Immature natural killer cell (primary cell): ENCODE measurements around the gene ODAPH. TPM values are rescaled to one million over a fixed set of nuclear protein-coding genes. Genes with fewer than 3 reads are reported as not detected.
A peak's percentile ranks its signal among the peaks of the same experiment; 100 is the strongest.
"Not testable (repeated sequence)": the region's sequence is repeated elsewhere in the genome, so short reads cannot be mapped to it uniquely, and the experiment has no call there.

Experiments used
- DNase-seq, 3 donors: peaks; one replicate each; pipeline ENCODE4 v3.0.0; 2022; ENCODE audit warnings: mixed read lengths in 1 of 3
- H3K27ac Mint-ChIP-seq, 6 donors: one replicate each; pipeline ENCODE4 v1.8.0; 2020; ENCODE audit warnings: mixed read lengths in 6 of 6, mild to moderate bottlenecking in 5 of 6, inconsistent platforms in 4 of 6, moderate library complexity in 3 of 6
- H3K27me3 Mint-ChIP-seq, 3 donors: one replicate each; pipeline ENCODE4 v1.8.0; 2020 to 2021; ENCODE audit warnings: low read depth in 3 of 3, mild to moderate bottlenecking in 3 of 3, mixed read lengths in 3 of 3, moderate library complexity in 3 of 3, inconsistent platforms in 1 of 3
- H3K36me3 Mint-ChIP-seq, 3 donors: one replicate each; pipeline ENCODE4 v1.8.0; 2020; ENCODE audit warnings: mixed read lengths in 3 of 3, inconsistent platforms in 2 of 3, mild to moderate bottlenecking in 2 of 3
- H3K4me1 Mint-ChIP-seq, 2 donors: one replicate each; pipeline ENCODE4 v1.8.0; 2020; ENCODE audit warnings: inconsistent platforms in 2 of 2, mild to moderate bottlenecking in 2 of 2, mixed read lengths in 2 of 2, moderate library complexity in 1 of 2
- H3K4me3 Mint-ChIP-seq, 5 donors: one replicate each; pipeline ENCODE4 v1.8.0; 2020; ENCODE audit warnings: mild to moderate bottlenecking in 5 of 5, mixed read lengths in 5 of 5, inconsistent platforms in 3 of 5, moderate library complexity in 3 of 5
- H3K9me3 Mint-ChIP-seq, 6 donors: one replicate each; pipeline ENCODE4 v1.8.0; 2020; ENCODE audit warnings: mild to moderate bottlenecking in 6 of 6, mixed read lengths in 6 of 6, inconsistent platforms in 4 of 6, moderate library complexity in 3 of 6
- polyA plus RNA-seq, 3 donors: library from polyadenylated mRNA; unstranded; fragments of 300-500 nt; fragmentation: Illumina TruSeq; gene quantifications; one replicate each; pipeline ENCODE4 v1.2.3, GENCODE V29; 2021

Gene ODAPH
- polyA plus RNA-seq, result not detected

GRCh38 chr4:75555294-75556164 is at the start of gene ODAPH:
Gene ODAPH, plus strand, starts transcription at chr4:75556066. Its CDS starts 17 bp downstream, at chr4:75556083.
- Mint-ChIP-seq H3K36me3 (no peaks in the 10 kb centered on the region), H3K27ac (no peak within 1 kb of the TSS), H3K4me1 (no peaks in the 10 kb centered on the region), H3K9me3 (peaks cover 0 to 2% (median 0%) of the 10 kb centered on the region in 6 donors), H3K4me3 (no peak within 1 kb of the TSS), H3K27me3 (peaks cover 3 to 7% (median 5%) of the 10 kb centered on the region in 3 donors)
- no peak for DNase-seq

- H3K27me3 Mint-ChIP-seq, DNase-seq, H3K9me3 Mint-ChIP-seq: not testable (repeated sequence)
- Mint-ChIP-seq H3K4me1 (peaks cover 29 to 42% of the 10 kb centered on the region in 2 donors), H3K4me3 (peak overlapping the region in 4 of 5 donors; percentile 18 to 69 (median 57)), H3K27ac (peak overlapping the region in 5 of 6 donors; percentile 70 to 86 (median 75)), H3K36me3 (peaks cover 5 to 14% (median 14%) of the 10 kb centered on the region in 3 donors)
These were observed 46.3 kb upstream of the ODAPH start for GRCh38 chr4:75509592-75509991.

GRCh38 chr4:75511841-75512240 is 44.0 kb upstream of the ODAPH start:
- no peaks in the 10 kb centered on the region for H3K9me3 Mint-ChIP-seq
- H3K4me3 Mint-ChIP-seq, result no peak overlapping the region
- H3K36me3 Mint-ChIP-seq, result peaks cover 0 to 6% (median 5%) of the 10 kb centered on the region in 3 donors
- H3K27ac Mint-ChIP-seq, result no peak overlapping the region
- no peak for DNase-seq
- H3K27me3 Mint-ChIP-seq, result peaks cover 5 to 9% (median 7%) of the 10 kb centered on the region in 3 donors
- peaks cover 11 to 47% of the 10 kb centered on the region in 2 donors for H3K4me1 Mint-ChIP-seq

- Mint-ChIP-seq H3K4me3 (no peak overlapping the region), H3K36me3 (peaks cover 4 to 6% (median 5%) of the 10 kb centered on the region in 3 donors), H3K27me3 (peaks cover 5 to 9% (median 7%) of the 10 kb centered on the region in 3 donors), H3K27ac (no peak overlapping the region), H3K9me3 (no peaks in the 10 kb centered on the region), H3K4me1 (peaks cover 4 to 39% of the 10 kb centered on the region in 2 donors)
- DNase-seq, result peak; percentile 52 to 59 (median 55)
These were observed 43.3 kb upstream of the ODAPH start for GRCh38 chr4:75512386-75513211.

- peaks cover 11 to 13% (median 12%) of the 10 kb centered on the region in 3 donors for H3K36me3 Mint-ChIP-seq
- peaks cover 5 to 9% (median 7%) of the 10 kb centered on the region in 3 donors for H3K27me3 Mint-ChIP-seq
- no peak overlapping the region for H3K4me3 Mint-ChIP-seq
- peaks cover 6 to 36% of the 10 kb centered on the region in 2 donors for H3K4me1 Mint-ChIP-seq
- DNase-seq, result no peak
- no peak overlapping the region for H3K27ac Mint-ChIP-seq
- H3K9me3 Mint-ChIP-seq, result no peaks in the 10 kb centered on the region
These were observed 42.2 kb upstream of the ODAPH start for GRCh38 chr4:75513526-75514130.

GRCh38 chr4:75514131-75514948 is 41.5 kb upstream of the ODAPH start, which contains the start of the genes RCHY1 and THAP6:
Gene RCHY1, minus strand, starts transcription at chr4:75514403. Its CDS starts 117 bp downstream, at chr4:75514286.
Gene THAP6, plus strand, starts transcription at chr4:75514473. Its CDS starts 980 bp downstream, at chr4:75515453.
- no peaks in the 10 kb centered on the region for H3K9me3 Mint-ChIP-seq
- H3K36me3 Mint-ChIP-seq, result peaks cover 17 to 20% (median 19%) of the 10 kb centered on the region in 3 donors
- DNase-seq, result peak; percentile 92 to 93 (median 92)
- no peak within 1 kb of the TSS for H3K27ac Mint-ChIP-seq
- H3K4me1 Mint-ChIP-seq, result peaks cover 13 to 31% of the 10 kb centered on the region in 2 donors
- H3K27me3 Mint-ChIP-seq, result peaks cover 5 to 9% (median 7%) of the 10 kb centered on the region in 3 donors
- H3K4me3 Mint-ChIP-seq, result no peak within 1 kb of the TSS

- H3K4me3 Mint-ChIP-seq, result no peak overlapping the region
- H3K36me3 Mint-ChIP-seq, result peaks cover 18 to 23% (median 22%) of the 10 kb centered on the region in 3 donors
- peak in 2 of 3 donors; percentile 10 to 28 for DNase-seq
- H3K4me1 Mint-ChIP-seq, result peaks cover 13 to 25% of the 10 kb centered on the region in 2 donors
- peaks cover 5 to 9% (median 7%) of the 10 kb centered on the region in 3 donors for H3K27me3 Mint-ChIP-seq
- no peaks in the 10 kb centered on the region for H3K9me3 Mint-ChIP-seq
- H3K27ac Mint-ChIP-seq, result no peak overlapping the region
These were observed 40.8 kb upstream of the ODAPH start for GRCh38 chr4:75514949-75515612.

GRCh38 chr4:75516144-75516543 is 39.7 kb upstream of the ODAPH start:
- H3K9me3 Mint-ChIP-seq, result no peaks in the 10 kb centered on the region
- peaks cover 5 to 9% (median 7%) of the 10 kb centered on the region in 3 donors for H3K27me3 Mint-ChIP-seq
- H3K4me3 Mint-ChIP-seq, result no peak overlapping the region
- DNase-seq, result no peak
- H3K36me3 Mint-ChIP-seq, result peaks cover 25 to 32% (median 29%) of the 10 kb centered on the region in 3 donors
- H3K4me1 Mint-ChIP-seq, result peaks cover 24% of the 10 kb centered on the region in 2 donors
- H3K27ac Mint-ChIP-seq, result peak overlapping the region in 1 of 6 donors; percentile 11

GRCh38 chr4:75519452-75519851 is 36.4 kb upstream of the ODAPH start:
- not testable (repeated sequence) for H3K27ac Mint-ChIP-seq, H3K4me3 Mint-ChIP-seq, H3K27me3 Mint-ChIP-seq

GRCh38 chr4:75525086-75525485 is 30.8 kb upstream of the ODAPH start:
- Mint-ChIP-seq H3K27ac (no peak overlapping the region), H3K36me3 (peaks cover 41 to 55% (median 41%) of the 10 kb centered on the region in 3 donors), H3K4me3 (no peak overlapping the region), H3K4me1 (peaks cover 6 to 13% of the 10 kb centered on the region in 2 donors), H3K9me3 (no peaks in the 10 kb centered on the region), H3K27me3 (no peaks in the 10 kb centered on the region)
- no peak for DNase-seq

More at GRCh38 chr4:75519452-75519851, 36.4 kb upstream of the ODAPH start:
- H3K4me1 Mint-ChIP-seq, result peaks cover 19 to 26% of the 10 kb centered on the region in 2 donors
- not testable (repeated sequence) for DNase-seq, H3K9me3 Mint-ChIP-seq
- H3K36me3 Mint-ChIP-seq, result peaks cover 30 to 42% (median 33%) of the 10 kb centered on the region in 3 donors

GRCh38 chr4:75525910-75526309 is 30.0 kb upstream of the ODAPH start:
- Mint-ChIP-seq H3K9me3 (no peaks in the 10 kb centered on the region), H3K4me1 (peaks cover 3 to 5% of the 10 kb centered on the region in 2 donors)

GRCh38 chr4:75527482-75527881 is 28.4 kb upstream of the ODAPH start:
- H3K27ac Mint-ChIP-seq, result no peak overlapping the region
- H3K36me3 Mint-ChIP-seq, result peaks cover 50 to 66% (median 63%) of the 10 kb centered on the region in 3 donors
- H3K4me3 Mint-ChIP-seq, result no peak overlapping the region
- peaks cover 0 to 2% of the 10 kb centered on the region in 2 donors for H3K4me1 Mint-ChIP-seq
- no peaks in the 10 kb centered on the region for H3K27me3 Mint-ChIP-seq
- peaks cover 0 to 4% (median 0%) of the 10 kb centered on the region in 6 donors for H3K9me3 Mint-ChIP-seq
- DNase-seq, result no peak

More at GRCh38 chr4:75525910-75526309, 30.0 kb upstream of the ODAPH start:
- H3K27me3 Mint-ChIP-seq, result no peaks in the 10 kb centered on the region
- peaks cover 39 to 54% (median 47%) of the 10 kb centered on the region in 3 donors for H3K36me3 Mint-ChIP-seq
- H3K27ac Mint-ChIP-seq, result peak overlapping the region in 2 of 6 donors; percentile 4 to 14
- no peak overlapping the region for H3K4me3 Mint-ChIP-seq
- no peak for DNase-seq
